ENCODE data around the gene EXO1.
"Not testable (repeated sequence)": the region's sequence is repeated elsewhere in the genome, so short reads cannot be mapped to it uniquely, and the experiment has no call there.

Gene EXO1

GRCh38 chr1:241847796-241848685, at the start of gene EXO1:
TSS of gene EXO1 (plus strand) at chr1:241848204. CDS start at chr1:241850426, 2,222 bp downstream.
- DNase-seq = peak; percentile 85

- DNase-seq = no peak
These were observed 48.6 kb upstream of the EXO1 start for GRCh38 chr1:241799416-241799815.

GRCh38 chr1:241800640-241801039, 47.4 kb upstream of the EXO1 start:
- DNase-seq = no peak

- DNase-seq = no peak
These were observed 45.1 kb upstream of the EXO1 start for GRCh38 chr1:241802863-241803262.

- not testable (repeated sequence) for DNase-seq
These were observed 43.3 kb upstream of the EXO1 start for GRCh38 chr1:241804706-241805105.

- no peak for DNase-seq
These were observed 39.7 kb upstream of the EXO1 start for GRCh38 chr1:241808265-241808664.

GRCh38 chr1:241810769-241811405, 37.1 kb upstream of the EXO1 start:
- no peak for DNase-seq

GRCh38 chr1:241813768-241814320, 34.2 kb upstream of the EXO1 start:
- no peak for DNase-seq

- DNase-seq = no peak
These were observed 32.0 kb upstream of the EXO1 start for GRCh38 chr1:241816008-241816407.

GRCh38 chr1:241817331-241817792, 30.6 kb upstream of the EXO1 start:
- DNase-seq = no peak

GRCh38 chr1:241817956-241818612, 29.9 kb upstream of the EXO1 start:
- no peak for DNase-seq

- DNase-seq = no peak
These were observed 28.6 kb upstream of the EXO1 start for GRCh38 chr1:241819340-241819866.

GRCh38 chr1:241821363-241821762, 26.6 kb upstream of the EXO1 start:
- DNase-seq = no peak

- DNase-seq = no peak
These were observed 25.2 kb upstream of the EXO1 start for GRCh38 chr1:241822846-241823245.

- DNase-seq = no peak
These were observed 24.1 kb upstream of the EXO1 start for GRCh38 chr1:241823925-241824324.

- DNase-seq = no peak
These were observed 22.4 kb upstream of the EXO1 start for GRCh38 chr1:241825581-241825980.

- DNase-seq = not testable (repeated sequence)
These were observed 21.4 kb upstream of the EXO1 start for GRCh38 chr1:241826613-241827012.

- DNase-seq = no peak
These were observed 20.7 kb upstream of the EXO1 start for GRCh38 chr1:241827264-241827663.

- DNase-seq = no peak
These were observed 19.5 kb upstream of the EXO1 start for GRCh38 chr1:241828463-241829021.

- no peak for DNase-seq
These were observed 18.5 kb upstream of the EXO1 start for GRCh38 chr1:241829468-241829867.

GRCh38 chr1:241834733-241835377, 13.1 kb upstream of the EXO1 start:
- DNase-seq = no peak

- no peak for DNase-seq
These were observed 11.1 kb upstream of the EXO1 start for GRCh38 chr1:241836941-241837340.

All from DMS 273 treated with DMSO at 0.1 percent for 48 hours (cell line).